ENCODE data around the gene SETD7. TPM values are rescaled to one million over a fixed set of nuclear protein-coding genes. Genes with fewer than 3 reads are reported as not detected.

The SETD7 gene
- total RNA-seq (2014; rRNA removed; shearing (Covaris generic)) (4.2 and 4.5 TPM in 2 replicates), polyA plus RNA-seq (2016; fragmentation: Nextera tagmentation; extraction: Ambion mirVana) (0.99 and 1.1 TPM in 2 replicates)
- long read RNA-seq, partial matches to known transcripts: 0 of 1 reads
- long read RNA-seq, other reads (novel, unspliced or antisense): 1 of 1 reads

DNA sequence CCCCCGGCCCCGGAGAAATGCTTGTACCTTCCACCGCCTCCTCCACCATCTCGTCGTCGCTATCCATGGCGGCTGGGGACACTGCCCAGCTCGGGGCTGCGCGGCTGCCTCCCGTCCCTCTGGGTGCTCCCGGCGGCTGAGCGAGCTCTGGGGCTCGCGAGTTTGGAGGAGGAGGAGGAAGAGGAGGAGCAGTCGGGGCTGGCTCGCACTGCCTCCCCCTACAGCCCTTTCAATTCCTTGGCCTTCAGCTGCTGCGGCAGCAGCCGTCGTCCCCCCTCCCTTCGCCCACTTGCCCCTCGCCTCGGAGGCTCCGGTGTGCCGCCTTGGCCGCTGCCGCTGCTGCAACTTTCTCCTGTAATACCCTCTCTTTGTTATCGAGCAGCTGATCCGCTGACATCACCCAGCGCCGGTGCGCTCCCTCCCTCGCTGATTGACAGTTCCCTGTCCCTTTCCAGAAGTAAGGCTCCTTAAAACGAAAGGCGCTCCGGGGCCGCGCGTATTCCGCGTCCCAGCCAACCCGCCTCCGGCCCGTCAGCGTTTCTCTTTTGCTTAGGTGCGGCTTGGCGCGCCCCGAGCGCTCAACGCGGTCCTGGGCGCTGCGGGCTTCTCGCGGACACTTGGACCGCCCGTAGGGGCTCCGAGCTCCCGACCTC lies at the start of gene SETD7:
Gene SETD7, minus strand, starts transcription at position 149 of the 653 bp plus-strand sequence. Its CDS starts 82 bp downstream, at position 67.
- peaks cover 60% of the 10 kb centered on the region for H3K27me3 Mint-ChIP-seq (ENCODE audit: insufficient read depth, low read depth, poor library complexity)
- H3K27ac ChIP-seq (ENCODE audit: low read depth): no peak within 1 kb of the TSS

DNA sequence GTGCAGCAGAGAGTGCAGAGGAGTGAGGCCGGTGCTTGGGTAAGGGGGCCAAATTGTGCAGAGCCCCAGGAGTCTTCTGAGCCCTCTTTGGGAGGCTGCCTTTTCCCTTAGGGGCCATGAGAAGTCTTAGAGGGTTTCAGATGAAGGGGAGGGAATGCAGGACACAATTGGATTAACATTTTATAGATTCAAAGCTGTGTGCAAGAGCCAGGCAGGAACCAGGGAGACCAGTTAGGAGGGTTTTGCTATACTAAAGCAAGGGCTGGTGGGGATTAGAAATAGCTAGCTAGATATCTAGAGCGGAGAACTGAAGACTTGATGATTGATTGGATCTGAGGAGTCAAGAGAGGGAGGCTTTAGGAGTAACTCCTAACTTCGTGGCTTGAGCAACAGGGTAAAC lies 49.5 kb upstream of the SETD7 start:
- Histone ChIP-seq H3K36me3 (ENCODE audit: insufficient read depth) (no peaks in the 10 kb centered on the region), H3F3A (replicated peaks; ENCODE audit: low read depth) (no peaks in the 10 kb centered on the region), H3K4me3 (no peak overlapping the region), H3K27me3 (ENCODE audit: insufficient read depth) (no peaks in the 10 kb centered on the region), H3K9me2 (ENCODE audit: insufficient read depth) (no peaks in the 10 kb centered on the region), H4K20me1 (replicated peaks; ENCODE audit: insufficient read depth) (no peaks in the 10 kb centered on the region), H2AFZ (no peak overlapping the region), H3K79me2 (replicated peaks; ENCODE audit: insufficient read depth) (no peaks in the 10 kb centered on the region), H3K4me2 (no peak overlapping the region), H3K27ac (ENCODE audit: low read depth) (no peak overlapping the region), H3K4me1 (ENCODE audit: insufficient read depth) (0 out of 2 replicates have a peak, but pooled peaks cover 6% of the 10 kb centered on the region)
- Mint-ChIP-seq H3K27ac (no peak overlapping the region), H3K36me3 (ENCODE audit: low read depth) (no peaks in the 10 kb centered on the region), H3K4me3 (no peak overlapping the region), H3K9me3 (no peaks in the 10 kb centered on the region; the same call in 2 of the 3 replicates), H3K4me1 (peaks cover 11% of the 10 kb centered on the region), H3K27me3 (ENCODE audit: insufficient read depth, low read depth, poor library complexity) (peaks cover 15% of the 10 kb centered on the region)
- TF ChIP-seq EZH2phosphoT487 (IDR thresholded peaks at IDR 0.05; ENCODE audit: unreplicated experiment) (no peak), ZNF114 (CRISPR knock-in tag; IDR thresholded peaks at IDR 0.05) (no peak), EZH2 (IDR thresholded peaks at IDR 0.05; ENCODE audit: low read depth, unreplicated experiment) (no peak)
- TF ChIP-seq, protein P1, sequence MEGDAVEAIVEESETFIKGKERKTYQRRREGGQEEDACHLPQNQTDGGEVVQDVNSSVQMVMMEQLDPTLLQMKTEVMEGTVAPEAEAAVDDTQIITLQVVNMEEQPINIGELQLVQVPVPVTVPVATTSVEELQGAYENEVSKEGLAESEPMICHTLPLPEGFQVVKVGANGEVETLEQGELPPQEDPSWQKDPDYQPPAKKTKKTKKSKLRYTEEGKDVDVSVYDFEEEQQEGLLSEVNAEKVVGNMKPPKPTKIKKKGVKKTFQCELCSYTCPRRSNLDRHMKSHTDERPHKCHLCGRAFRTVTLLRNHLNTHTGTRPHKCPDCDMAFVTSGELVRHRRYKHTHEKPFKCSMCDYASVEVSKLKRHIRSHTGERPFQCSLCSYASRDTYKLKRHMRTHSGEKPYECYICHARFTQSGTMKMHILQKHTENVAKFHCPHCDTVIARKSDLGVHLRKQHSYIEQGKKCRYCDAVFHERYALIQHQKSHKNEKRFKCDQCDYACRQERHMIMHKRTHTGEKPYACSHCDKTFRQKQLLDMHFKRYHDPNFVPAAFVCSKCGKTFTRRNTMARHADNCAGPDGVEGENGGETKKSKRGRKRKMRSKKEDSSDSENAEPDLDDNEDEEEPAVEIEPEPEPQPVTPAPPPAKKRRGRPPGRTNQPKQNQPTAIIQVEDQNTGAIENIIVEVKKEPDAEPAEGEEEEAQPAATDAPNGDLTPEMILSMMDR (conservative IDR thresholded peaks at IDR 0.05; ENCODE audit: low read depth in 2 of 2): no peak
- DNase-seq (ENCODE audit: low spot score): no peak
- ATAC-seq: no peak

More for the DNA sequence above, at the start of gene SETD7:
- H3K4me3 Mint-ChIP-seq: peak within 1 kb of the TSS; percentile 87
- DNase-seq (ENCODE audit: low spot score) (peak; percentile 85), ATAC-seq (peak; percentile 55)
- H2AFZ ChIP-seq: peak within 1 kb of the TSS; percentile 97
- H3K27ac Mint-ChIP-seq: no peak within 1 kb of the TSS
- H3F3A ChIP-seq (replicated peaks; ENCODE audit: low read depth): 0 out of 2 replicates have a peak, but pooled peaks cover 7% of the 10 kb centered on the region
- H4K20me1 ChIP-seq (replicated peaks; ENCODE audit: insufficient read depth): no peaks in the 10 kb centered on the region
- H3K27me3 ChIP-seq (ENCODE audit: insufficient read depth): peaks cover 74% of the 10 kb centered on the region
- H3K36me3 Mint-ChIP-seq (ENCODE audit: low read depth): no peaks in the 10 kb centered on the region; the same call in 2 of the 3 replicates
- no peaks in the 10 kb centered on the region for H3K9me2 ChIP-seq (ENCODE audit: insufficient read depth)
- no peaks in the 10 kb centered on the region for H3K79me2 ChIP-seq (replicated peaks; ENCODE audit: insufficient read depth)
- H3K4me1 ChIP-seq (ENCODE audit: insufficient read depth): peaks cover 38% of the 10 kb centered on the region
- H3K4me1 Mint-ChIP-seq: peaks cover 53% of the 10 kb centered on the region
- TF ChIP-seq STAT1 (IDR thresholded peaks at IDR 0.05; ENCODE audit: unreplicated experiment): no peak
- peak; percentile 29; the same call in 1 of the 2 replicates for TF ChIP-seq POLR2AphosphoS5 (IDR thresholded peaks at IDR 0.05; ENCODE audit: low read depth)
- 0 out of 2 replicates have a peak, but pooled peaks have one; percentile 21 for TF ChIP-seq CREB1 (CRISPR knock-in tag; IDR thresholded peaks at IDR 0.05; ENCODE audit: low read depth)
- peak within 1 kb of the TSS; percentile 98 for H3K4me2 ChIP-seq
- H3K36me3 ChIP-seq (ENCODE audit: insufficient read depth): no peaks in the 10 kb centered on the region
- H3K9me3 Mint-ChIP-seq: no peaks in the 10 kb centered on the region; the same call in 1 of the 3 replicates
- peak within 1 kb of the TSS; percentile 87 for H3K4me3 ChIP-seq
